ENCODE measurements around the gene BLID.

DNA sequence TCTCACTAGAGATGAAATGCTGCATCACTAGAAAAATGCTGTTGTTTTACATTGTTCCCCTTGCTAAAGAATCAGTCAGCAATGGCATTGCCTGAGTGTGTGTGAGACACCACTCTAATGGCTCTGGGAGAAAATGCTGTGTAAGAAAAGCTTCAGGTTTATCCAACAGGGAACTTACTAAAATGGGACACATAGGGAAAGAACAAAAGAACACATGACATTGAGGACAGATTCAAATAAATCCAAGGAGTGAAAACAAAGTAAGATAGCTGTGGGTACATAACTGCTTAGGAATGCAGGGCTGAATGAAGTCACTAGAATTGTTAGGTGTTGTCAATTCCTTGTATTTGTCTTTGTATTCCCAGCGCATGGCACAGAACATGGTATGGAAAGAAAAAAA is 24.2 kb downstream of the BLID start:
- TF ChIP-seq, protein P1, sequence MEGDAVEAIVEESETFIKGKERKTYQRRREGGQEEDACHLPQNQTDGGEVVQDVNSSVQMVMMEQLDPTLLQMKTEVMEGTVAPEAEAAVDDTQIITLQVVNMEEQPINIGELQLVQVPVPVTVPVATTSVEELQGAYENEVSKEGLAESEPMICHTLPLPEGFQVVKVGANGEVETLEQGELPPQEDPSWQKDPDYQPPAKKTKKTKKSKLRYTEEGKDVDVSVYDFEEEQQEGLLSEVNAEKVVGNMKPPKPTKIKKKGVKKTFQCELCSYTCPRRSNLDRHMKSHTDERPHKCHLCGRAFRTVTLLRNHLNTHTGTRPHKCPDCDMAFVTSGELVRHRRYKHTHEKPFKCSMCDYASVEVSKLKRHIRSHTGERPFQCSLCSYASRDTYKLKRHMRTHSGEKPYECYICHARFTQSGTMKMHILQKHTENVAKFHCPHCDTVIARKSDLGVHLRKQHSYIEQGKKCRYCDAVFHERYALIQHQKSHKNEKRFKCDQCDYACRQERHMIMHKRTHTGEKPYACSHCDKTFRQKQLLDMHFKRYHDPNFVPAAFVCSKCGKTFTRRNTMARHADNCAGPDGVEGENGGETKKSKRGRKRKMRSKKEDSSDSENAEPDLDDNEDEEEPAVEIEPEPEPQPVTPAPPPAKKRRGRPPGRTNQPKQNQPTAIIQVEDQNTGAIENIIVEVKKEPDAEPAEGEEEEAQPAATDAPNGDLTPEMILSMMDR (optimal IDR thresholded peaks at IDR 0.05 in 1 of 3, IDR thresholded peaks at IDR 0.05 in 1 of 3, conservative IDR thresholded peaks at IDR 0.05 in 1 of 3; ENCODE audit: extremely low read depth in 1 of 3, insufficient read depth in 2 of 3, low read length in 3 of 3) = no peak
- no peak for TF ChIP-seq EZH2 (IDR thresholded peaks at IDR 0.05; ENCODE audit: low read length)

Data from keratinocyte (primary cell).